Measurements from ENCODE around the gene AGXT2. TPM values are rescaled to one million over a fixed set of nuclear protein-coding genes. Genes with fewer than 3 reads are reported as not detected.

Gene AGXT2
- total RNA-seq, 1 experiment from 2014 or later, result not detected

- Histone ChIP-seq H3T11ph (ENCODE audit: low read length) (no peak overlapping the region), H2AFZ (ENCODE audit: low read length) (no peak overlapping the region), H2AK5ac (ENCODE audit: insufficient read length, low read length) (no peak overlapping the region), H3K23ac (ENCODE audit: insufficient read length, low read depth, low read length) (no peak overlapping the region), H3K23me2 (ENCODE audit: insufficient read length, low read depth, low read length, poor library complexity, severe bottlenecking) (no peaks in the 10 kb centered on the region), H2BK5ac (ENCODE audit: insufficient read length, low read length) (no peak overlapping the region), H3K4me2 (ENCODE audit: insufficient read depth, insufficient read length, low read length) (no peak overlapping the region), H3K27me3 (ENCODE audit: insufficient read depth, low read length) (no peaks in the 10 kb centered on the region), H3K18ac (ENCODE audit: insufficient read length, low read depth, low read length) (no peak overlapping the region), H4K91ac (ENCODE audit: insufficient read length, low read depth, low read length) (no peak overlapping the region), H3K4ac (ENCODE audit: low read depth, low read length) (no peak overlapping the region), H3K9me3 (ENCODE audit: control insufficient read depth, low read depth, low read length) (no peaks in the 10 kb centered on the region), H2BK20ac (ENCODE audit: low read depth, low read length, poor library complexity, severe bottlenecking) (no peak overlapping the region), H2BK120ac (ENCODE audit: low read depth, low read length, poor library complexity, severe bottlenecking) (no peak overlapping the region), H3K14ac (ENCODE audit: insufficient read depth, low read length) (no peak overlapping the region), H2BK12ac (ENCODE audit: insufficient read length, low read depth, low read length) (no peak overlapping the region), H4K5ac (ENCODE audit: insufficient read length, low read depth, low read length) (no peak overlapping the region), H3K79me1 (ENCODE audit: insufficient read depth, low read depth, low read length, poor library complexity, severe bottlenecking) (no peaks in the 10 kb centered on the region), H2BK15ac (ENCODE audit: low read depth, low read length) (no peak overlapping the region), H3K79me2 (ENCODE audit: insufficient read depth, low read length) (no peaks in the 10 kb centered on the region), H3K56ac (ENCODE audit: insufficient read length, low read depth, low read length) (no peak overlapping the region), H3K9ac (ENCODE audit: extremely low read depth, insufficient read length, low read length) (no peak overlapping the region), H4K20me1 (ENCODE audit: control insufficient read depth, insufficient read depth, insufficient read length) (no peaks in the 10 kb centered on the region), H3K27ac (ENCODE audit: insufficient read length, low read depth, low read length) (no peak overlapping the region), H4K8ac (replicated peaks; ENCODE audit: insufficient read length, low read depth, low read length) (no peak overlapping the region), H3K4me1 (ENCODE audit: insufficient read depth, low read length) (no peaks in the 10 kb centered on the region; the same call in 1 of the 2 replicates)
- Mint-ChIP-seq H3K4me1 (peaks cover 3 to 13% of the 10 kb centered on the region in 2 experiments; a peak in 3 of 4 replicates), H3K4me3 (no peak overlapping the region), H3K27ac (no peak overlapping the region), H3K27me3 (ENCODE audit: low read depth) (no peaks in the 10 kb centered on the region), H3K9me3 (no peaks in the 10 kb centered on the region), H3K36me3 (ENCODE audit: insufficient read depth in 1 of 3, low read depth in 3 of 3) (no peaks in the 10 kb centered on the region)
- TF ChIP-seq CTCF (conservative IDR thresholded peaks at IDR 0.05), result no peak
- no CpG with 5 or more reads among the region's 1 CpG for WGBS (ENCODE audit: extremely low coverage, insufficient read length, low lambda C conversion rate)
- DNase-seq, result no peak
These were observed 2.5 kb downstream of the AGXT2 start for GRCh38 chr5:35045280-35045679.

Measured in H9 (cell line).